HG03457 (cell line): ENCODE data around the gene UVRAG.

Experiments used
- ATAC-seq: cut with Tn5 transposase; IDR thresholded peaks from one replicate; pipeline ENCODE4 v1.9.1; 2021; ENCODE audit warnings: moderate number of reproducible peaks; ENCODE audit not compliant: unreplicated experiment

UVRAG gene

GRCh38 chr11:76086743-76087635 is 272.0 kb downstream of the UVRAG start:
- ATAC-seq, result no peak

DNA sequence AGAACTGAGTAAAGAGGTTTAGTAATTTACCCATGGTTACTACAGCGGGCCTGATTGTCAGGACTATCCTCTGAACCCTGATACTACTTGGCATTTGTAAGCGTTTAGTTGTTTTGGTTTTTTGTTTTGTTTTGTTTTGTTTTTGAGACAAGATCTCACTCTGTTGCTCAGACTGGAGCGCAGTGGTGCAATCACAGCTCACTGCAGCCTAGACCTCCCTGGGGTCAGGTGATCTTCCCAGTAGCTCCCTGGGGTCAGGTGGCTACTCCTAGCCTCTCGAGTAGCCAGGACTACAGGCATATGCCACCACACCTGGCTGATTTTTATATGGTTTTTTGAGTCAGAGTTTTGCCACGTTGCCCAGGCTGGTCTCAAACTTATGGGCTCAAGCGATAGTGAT is 272.7 kb downstream of the UVRAG start:
- ATAC-seq, result no peak

GRCh38 chr11:76088511-76088910 is 273.5 kb downstream of the UVRAG start:
- ATAC-seq, result no peak

GRCh38 chr11:76090174-76090573 is 275.2 kb downstream of the UVRAG start:
- ATAC-seq, result no peak

GRCh38 chr11:76090821-76091220 is 275.8 kb downstream of the UVRAG start:
- no peak for ATAC-seq

DNA sequence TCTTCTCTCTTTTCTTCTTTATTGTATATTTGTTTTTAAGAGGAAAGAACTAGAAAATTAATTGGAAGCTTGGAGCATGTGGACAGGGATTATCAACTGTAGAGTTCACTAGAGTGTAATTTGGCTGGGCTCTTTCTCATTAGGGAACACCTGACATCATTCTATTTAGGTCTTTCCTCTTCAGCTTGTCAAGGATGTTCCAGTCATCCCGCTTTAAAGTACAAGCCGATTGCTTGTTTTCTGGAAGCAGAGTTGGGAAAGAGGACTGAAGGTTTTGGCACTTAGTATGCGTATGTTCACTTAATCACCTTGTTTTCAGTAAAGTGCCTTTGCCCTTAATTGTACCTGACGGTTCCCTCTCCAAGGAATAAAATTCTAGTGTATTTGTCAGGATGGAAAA is 279.7 kb downstream of the UVRAG start:
- no peak for ATAC-seq

DNA sequence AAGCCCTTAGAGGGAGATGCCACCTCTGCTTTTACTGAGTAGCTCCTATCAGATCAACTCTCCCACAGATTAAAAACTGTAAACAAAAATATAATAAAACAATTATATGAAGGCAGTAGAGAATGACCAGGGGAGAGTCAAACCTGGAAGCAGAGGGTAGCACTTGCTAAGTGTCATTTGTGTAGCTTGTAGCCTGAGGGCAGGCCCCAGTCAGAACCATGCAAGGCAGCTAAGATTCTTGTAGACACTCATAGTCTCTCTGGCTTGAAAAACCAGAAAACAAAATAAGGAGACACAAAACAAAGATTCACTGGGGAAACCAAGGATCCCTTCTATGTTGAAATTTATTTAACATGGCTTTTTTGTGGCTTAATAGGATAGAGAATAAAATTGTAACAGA is 280.9 kb downstream of the UVRAG start:
- ATAC-seq, result no peak

DNA sequence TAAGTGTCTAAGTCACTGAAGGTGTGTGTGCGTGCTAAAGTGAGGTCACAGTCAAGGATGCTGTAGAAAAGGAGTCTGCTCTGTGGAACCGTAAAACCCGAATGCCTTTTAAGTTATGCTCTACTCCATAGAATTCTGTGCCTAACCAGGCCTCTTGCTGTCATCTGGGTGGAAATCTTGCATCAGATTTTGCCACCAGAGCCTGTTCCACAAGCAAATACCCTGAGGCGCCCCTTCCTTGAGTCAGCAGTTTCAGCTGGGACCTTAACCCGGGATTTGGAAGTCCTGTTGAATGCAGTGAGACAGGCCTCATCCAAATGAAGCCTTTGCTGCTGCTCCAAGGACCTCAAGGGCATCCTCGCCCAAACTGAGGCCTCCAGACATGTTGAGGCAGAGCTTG is 281.5 kb downstream of the UVRAG start:
- no peak for ATAC-seq

GRCh38 chr11:76102802-76103201 is 287.8 kb downstream of the UVRAG start:
- no peak for ATAC-seq

GRCh38 chr11:76103460-76103859 is 288.4 kb downstream of the UVRAG start:
- no peak for ATAC-seq

DNA sequence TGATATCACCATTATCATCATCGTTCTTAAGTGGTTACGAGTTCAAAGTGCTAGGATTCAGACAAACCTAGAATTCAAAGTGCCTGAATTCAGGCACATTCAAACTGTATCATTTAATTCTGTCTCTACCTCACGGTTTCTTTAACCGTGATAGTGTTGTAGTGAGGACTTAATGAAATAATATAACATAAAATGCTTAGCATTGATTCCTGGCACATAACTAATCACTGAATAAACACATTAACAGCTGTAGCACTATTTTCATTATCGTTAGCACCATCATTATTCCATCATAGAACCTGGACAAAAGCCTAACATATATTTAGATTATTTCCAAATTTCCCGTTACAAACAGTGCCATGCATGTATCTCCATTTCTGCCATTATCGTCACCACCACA is 289.3 kb downstream of the UVRAG start:
- ATAC-seq, result no peak

DNA sequence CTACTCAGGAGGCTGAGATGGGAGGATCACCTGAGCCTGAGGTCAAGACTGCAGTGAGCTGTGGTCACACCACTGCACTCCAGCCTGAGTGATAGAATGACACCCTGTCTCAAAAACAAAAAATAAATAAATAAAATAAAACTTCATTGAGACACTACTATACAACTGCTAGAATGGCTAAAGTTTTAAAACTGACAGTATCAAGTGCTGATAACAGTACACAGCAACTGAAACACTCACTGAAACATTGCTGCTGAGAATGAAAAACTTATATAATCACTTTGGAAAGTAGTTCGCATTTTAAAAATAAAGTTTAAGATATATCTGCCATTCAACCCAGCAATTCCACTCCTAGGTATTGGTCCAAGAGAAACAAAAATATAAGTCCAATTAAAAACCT is 290.6 kb downstream of the UVRAG start:
- ATAC-seq, result no peak

DNA sequence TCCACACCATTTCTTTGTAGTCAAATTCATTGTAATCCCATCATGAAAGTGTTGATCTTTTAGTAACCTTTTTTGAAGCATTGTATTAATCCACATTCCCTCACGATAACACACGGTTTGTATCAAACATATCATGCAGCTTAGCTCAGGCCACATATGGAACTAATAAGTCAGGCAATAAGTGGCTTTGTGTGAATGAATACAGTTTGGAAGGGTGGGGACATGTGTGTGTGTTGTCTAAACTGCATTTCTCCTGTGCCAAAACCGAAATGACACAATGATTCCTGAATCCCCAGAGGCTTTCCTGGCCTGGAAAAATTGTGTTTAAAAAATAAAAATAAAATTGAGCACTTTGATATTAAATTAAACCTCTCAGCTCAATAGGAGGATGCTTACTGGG is 293.0 kb downstream of the UVRAG start:
- ATAC-seq, result no peak

DNA sequence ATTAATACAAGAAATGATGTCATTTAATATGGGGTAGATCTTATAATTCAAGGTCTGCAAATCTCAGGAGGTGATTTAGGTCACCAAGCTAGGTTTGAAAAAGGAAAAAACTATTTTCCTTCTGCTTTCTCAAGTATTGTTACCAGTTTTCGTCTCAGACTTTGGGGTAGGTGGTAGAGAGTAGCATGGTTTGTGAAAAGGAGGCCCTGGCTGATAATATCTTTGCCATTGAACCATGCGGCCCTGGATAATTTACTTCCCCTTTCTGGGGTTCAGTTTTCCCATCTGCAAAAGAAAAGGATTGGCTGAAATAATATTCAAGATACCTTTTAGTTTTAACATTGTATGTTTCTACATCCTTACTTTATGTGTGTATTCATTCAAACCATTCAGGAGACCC is 299.2 kb downstream of the UVRAG start:
- ATAC-seq, result no peak

- ATAC-seq, result no peak
Observed at GRCh38 chr11:76115555-76115954, 300.5 kb downstream of the UVRAG start.

- ATAC-seq, result no peak
Observed at GRCh38 chr11:76119032-76119431, 304.0 kb downstream of the UVRAG start.

DNA sequence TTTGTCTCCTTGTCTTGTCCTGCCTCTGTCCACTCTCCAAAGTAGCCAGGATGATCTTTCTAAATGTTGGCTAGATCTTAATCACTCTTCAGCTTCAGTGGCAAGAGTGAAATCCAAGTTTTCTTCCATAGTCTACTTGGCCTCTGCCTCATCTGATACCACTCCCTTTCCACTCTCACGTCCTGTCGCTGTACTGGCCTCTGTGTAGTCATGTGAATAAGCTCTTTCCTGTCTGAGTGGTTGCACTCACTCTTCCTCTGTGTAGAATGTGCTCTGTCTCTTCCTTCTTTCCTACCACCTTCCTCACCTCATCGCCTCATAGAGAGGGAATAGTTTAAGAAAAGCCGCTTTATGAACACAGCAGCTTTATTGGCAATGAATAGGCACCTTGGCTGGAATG is 304.8 kb downstream of the UVRAG start:
- ATAC-seq, result no peak

- no peak for ATAC-seq
Observed at GRCh38 chr11:76120513-76121101, 305.6 kb downstream of the UVRAG start.

DNA sequence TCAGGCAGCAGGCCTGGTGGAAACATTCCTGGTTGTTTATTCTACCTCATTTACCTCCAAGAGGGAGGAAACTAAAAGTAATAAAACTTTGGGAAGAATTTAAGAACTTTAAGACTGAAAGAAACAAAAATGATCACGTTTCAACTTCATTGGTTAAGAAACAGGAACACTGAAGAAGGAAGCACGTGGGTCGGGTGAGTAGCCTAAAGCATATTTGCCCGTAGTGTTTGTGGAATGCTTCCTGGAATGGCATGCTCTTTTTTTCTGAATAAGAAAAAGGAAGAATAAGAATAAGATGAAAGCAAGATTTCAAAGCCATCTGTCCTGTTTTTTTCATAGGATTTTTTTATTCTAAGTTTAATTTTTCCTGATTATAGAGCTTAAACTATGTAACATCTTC is 308.2 kb downstream of the UVRAG start:
- no peak for ATAC-seq

DNA sequence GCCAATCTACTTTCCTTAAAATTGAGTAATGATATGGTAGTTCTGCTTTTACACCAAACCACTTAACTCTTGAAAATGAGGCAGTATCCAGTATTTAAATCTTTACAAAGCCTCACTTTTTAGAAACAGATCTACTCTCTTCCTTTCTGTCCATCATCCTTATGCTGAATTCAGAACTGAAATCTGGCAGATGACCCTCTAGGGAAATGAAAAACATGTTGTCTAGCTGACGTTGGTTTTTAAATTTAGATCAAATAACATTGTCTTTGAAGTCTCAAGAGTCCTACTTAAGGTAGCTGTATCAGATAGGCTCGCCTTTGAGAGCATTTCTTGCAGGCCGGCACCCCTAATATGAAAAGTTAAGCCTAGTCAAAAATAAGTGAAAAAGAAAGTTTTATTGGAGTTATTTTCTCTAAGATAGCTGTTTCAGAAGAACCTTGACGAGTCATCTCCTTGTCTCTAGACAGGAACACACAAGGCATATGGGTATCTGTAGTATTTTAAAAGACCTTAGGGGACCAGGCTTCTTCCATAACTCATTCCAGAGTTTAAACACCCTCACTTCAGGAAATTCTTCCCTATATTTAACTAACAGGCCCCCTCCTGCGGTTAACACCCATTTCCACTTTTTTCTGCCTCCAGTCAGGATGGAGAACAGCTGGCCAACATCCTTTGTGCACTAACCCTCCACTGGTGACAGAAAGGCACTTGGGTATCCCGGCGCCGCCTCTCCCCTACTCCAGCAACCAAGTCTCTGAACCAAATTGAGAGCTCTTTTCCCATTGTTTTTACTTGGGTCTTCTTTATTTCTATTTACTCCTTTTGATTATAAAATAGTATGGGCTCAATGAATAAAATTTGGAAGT is 310.1 kb downstream of the UVRAG start:
- ATAC-seq, result no peak

DNA sequence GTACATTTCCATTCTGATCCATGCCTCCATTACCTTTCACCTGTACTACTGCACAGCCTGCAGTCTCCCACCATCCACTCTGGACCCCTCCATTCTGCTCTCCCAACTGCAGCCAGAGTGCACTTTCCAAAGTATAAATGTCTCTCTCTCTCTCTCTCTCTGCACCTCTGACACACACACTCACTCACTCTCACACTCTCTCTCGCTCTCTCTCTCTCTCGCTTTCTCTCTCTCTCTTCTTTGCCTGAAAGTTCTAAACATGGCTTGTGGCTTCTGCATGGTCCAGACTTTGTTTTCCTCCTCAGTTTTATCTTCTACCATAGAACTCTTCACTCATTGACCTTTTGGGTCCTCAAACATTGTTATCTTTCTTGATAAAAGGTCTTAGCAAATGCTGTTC is 314.7 kb downstream of the UVRAG start:
- ATAC-seq, result no peak

- no peak for ATAC-seq
Observed at GRCh38 chr11:76131142-76131541, 316.1 kb downstream of the UVRAG start.
